Adrenal gland (tissue), 5 donors: Measurements from ENCODE around the gene RNLS.

Experiments used
- POLR2A ChIP-seq, 2 donors: fragments of 450-650 bp; IDR thresholded peaks; one replicate each; pipeline ENCODE4 v1.6.1; 2017; ENCODE audit warnings: antibody characterized with exemption in 2 of 2, mild to moderate bottlenecking in 2 of 2, moderate library complexity in 1 of 2
- TF ChIP-seq, protein P1 (sequence below), 6 experiments: fragments of 450-650 bp in 4 of 6; fragments of 200-600 bp in 2 of 6; sonication (generic) in 1 of 6; IDR thresholded peaks; 1 replicate in 5 of 6; 2 replicates in 1 of 6; pipeline versions ENCODE4 v1.5.1 to v1.8.0; 2016 to 2021; ENCODE audit warnings: antibody characterized with exemption in 6 of 6, mild to moderate bottlenecking in 2 of 6, moderate library complexity in 1 of 6
- donor health status: DM: no; HTN: no; CAD: no.

DNA sequence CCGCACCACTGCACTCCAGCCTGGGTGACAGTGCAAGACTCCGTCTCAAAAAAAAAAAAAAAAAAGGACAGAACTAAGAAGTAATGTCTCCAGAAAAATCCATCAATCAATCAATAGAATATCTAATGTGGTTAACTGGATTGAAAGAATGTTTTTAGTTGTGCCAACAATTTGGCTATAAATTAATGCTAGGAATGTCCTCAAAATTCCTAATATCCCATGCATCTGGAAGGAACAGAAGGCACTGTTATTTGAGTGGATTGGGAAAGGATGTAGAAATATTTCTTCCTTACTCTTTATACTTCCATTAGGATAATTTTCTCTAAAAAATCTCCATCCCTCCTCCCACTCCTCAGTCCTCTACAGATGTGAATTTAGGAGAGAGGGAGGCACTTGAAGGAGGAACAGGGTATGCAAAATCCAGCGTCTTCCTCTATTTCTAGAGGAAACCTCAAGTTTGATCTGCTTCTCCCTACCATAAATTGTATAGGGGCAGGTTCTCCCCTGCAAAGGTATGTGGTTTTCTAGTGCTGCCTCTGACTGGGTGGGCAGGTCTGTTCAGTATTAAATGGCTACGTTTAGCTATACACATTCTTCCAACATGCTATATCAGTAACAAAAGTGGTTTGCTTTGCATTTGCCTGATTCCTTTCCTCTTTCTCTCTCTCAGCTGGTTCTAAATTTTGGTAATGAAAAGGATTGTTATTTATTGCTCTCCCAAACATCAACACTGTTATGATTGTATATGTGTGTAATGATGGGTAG lies 54.1 kb downstream of the RNLS start:
- TF ChIP-seq, protein P1, sequence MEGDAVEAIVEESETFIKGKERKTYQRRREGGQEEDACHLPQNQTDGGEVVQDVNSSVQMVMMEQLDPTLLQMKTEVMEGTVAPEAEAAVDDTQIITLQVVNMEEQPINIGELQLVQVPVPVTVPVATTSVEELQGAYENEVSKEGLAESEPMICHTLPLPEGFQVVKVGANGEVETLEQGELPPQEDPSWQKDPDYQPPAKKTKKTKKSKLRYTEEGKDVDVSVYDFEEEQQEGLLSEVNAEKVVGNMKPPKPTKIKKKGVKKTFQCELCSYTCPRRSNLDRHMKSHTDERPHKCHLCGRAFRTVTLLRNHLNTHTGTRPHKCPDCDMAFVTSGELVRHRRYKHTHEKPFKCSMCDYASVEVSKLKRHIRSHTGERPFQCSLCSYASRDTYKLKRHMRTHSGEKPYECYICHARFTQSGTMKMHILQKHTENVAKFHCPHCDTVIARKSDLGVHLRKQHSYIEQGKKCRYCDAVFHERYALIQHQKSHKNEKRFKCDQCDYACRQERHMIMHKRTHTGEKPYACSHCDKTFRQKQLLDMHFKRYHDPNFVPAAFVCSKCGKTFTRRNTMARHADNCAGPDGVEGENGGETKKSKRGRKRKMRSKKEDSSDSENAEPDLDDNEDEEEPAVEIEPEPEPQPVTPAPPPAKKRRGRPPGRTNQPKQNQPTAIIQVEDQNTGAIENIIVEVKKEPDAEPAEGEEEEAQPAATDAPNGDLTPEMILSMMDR (IDR thresholded peaks at IDR 0.05), result no peak
- no peak for TF ChIP-seq POLR2A (IDR thresholded peaks at IDR 0.05)
